SKM-1 (cell line): ENCODE measurements around the gene EMP2.
A peak's percentile ranks its signal among the peaks of the same experiment; 100 is the strongest.
"Not testable (repeated sequence)": the region's sequence is repeated elsewhere in the genome, so short reads cannot be mapped to it uniquely, and the experiment has no call there.

Experiments used
- DNase-seq: peaks from one replicate; lab custom pipeline; 2025; ENCODE audit not compliant: unreplicated experiment; lab: John Stamatoyannopoulos, UW

The EMP2 gene

DNA sequence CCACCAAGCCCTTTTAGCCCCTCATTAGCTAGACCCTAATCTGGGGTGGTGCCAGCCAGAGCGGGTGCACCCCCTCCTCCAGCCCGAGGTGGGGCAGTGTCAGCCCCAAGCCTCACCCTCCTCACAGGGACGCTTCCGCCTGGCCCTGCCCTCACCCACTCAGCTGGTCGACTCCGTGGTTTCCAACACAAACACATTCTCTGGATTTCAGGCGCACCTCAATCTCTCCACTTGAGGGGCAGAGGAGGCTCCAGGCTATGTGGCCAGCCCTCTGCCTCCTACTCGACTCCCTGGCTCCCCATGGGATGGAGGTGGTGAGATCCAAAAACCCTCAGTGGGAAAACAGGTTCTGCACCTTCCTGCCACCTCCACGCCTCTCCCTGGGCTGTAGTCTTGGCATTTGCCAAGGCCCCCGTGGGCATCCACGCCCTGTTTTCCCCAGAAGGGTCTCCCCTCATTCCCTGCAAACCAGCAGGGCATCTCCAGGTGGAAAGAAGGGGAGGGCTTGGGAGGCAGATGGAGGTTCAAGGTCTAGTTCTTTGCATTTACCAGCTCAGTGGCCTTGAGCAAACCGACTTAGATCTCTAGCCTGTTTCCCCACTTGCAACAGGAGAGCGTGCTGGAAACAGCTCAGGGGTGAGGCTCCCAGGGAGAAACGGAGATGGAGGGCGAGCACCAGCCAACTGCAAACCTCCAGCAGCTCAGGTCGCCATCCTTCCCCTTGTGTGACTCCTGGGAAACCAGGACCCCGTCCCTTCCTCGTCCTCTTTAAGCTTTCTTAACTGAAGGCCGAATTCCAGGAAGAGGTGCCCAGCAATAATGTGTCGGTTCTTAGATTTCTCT is 1.7 kb downstream of the EMP2 start:
- no peak for DNase-seq

DNA sequence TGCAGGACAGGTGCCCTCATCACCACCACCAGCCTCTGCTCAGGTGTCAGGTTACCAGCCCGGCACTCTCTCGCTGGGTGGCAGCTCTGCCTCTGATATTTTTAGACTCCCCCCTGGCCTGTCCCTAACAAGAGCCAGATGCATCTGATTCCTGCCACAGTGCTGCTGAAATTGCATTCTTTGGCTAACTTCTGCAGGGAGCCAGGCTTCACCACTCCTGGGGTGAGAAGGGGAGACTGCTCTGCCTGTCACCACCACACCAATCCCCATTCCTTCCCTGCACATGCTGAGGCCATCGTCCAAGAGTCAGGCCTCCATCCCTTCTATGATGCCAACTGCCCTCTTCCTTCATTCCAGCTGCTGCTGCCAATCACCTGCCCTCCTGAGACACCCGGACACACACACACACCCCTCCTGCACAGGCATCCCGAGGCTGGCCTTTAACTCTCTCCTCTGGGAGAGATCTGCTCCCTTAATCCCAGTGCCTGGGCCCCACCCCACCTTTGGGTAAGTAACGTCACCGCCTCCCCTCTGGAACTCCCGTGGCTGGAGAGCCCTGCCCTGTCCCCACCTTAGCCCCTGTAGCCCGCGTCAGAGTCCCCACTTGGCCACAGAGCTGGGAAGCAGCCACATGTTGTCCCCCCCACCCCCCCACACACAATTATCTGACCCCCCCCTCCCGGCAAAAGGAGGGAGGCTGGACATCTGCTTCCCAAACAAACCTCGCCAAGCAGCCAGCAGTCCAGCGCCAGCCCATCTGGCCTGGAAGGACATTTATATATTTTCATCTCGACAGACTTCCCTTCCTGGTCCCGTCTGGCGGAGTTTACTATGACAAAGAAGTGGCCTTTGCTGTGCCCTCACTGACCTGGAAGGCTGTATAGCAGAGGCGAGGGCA is 2.8 kb downstream of the EMP2 start:
- no peak for DNase-seq

DNA sequence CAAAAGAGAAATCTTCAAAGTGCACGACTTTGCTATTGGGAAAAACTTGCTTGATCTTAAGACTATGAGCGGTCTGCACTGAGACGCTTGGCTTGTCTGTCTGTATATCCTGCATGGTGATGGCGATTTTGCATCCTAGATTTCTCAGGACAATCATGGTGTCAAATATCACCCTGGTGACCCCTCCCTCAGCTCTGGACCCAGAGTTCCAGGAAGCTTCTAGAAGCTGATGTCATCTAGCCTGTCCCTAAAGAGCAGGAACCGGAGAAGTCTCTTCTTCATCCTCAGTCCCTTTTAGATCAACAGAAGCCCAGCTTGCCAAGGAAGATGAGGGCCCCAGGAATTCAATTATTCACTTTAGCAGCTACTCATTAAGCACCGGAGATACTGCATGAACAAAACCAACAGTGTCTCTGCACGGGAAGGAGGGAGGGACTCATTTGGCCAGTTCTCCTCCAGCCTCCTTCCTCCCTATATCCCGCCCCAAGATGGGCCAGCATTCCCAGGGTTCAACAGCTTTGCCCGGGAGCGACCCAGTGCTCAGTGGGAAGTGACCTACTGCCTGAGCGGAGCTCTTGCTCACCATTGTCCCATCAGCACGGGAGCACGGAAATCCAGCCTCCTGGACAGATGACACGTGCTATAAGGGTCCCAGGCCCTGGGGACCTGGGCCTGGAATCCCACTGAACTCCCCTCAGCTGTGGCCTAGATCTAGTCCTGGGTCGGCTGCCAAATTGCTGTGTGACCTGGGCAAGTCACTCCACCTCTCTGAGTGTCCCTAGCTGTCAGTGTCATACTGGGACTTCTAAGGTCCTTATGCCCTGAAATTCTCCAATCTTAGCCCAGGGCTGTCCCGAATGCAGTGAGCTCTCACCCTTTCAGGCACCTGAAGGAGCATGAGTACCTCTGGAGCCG is 3.8 kb downstream of the EMP2 start:
- DNase-seq, result no peak

DNA sequence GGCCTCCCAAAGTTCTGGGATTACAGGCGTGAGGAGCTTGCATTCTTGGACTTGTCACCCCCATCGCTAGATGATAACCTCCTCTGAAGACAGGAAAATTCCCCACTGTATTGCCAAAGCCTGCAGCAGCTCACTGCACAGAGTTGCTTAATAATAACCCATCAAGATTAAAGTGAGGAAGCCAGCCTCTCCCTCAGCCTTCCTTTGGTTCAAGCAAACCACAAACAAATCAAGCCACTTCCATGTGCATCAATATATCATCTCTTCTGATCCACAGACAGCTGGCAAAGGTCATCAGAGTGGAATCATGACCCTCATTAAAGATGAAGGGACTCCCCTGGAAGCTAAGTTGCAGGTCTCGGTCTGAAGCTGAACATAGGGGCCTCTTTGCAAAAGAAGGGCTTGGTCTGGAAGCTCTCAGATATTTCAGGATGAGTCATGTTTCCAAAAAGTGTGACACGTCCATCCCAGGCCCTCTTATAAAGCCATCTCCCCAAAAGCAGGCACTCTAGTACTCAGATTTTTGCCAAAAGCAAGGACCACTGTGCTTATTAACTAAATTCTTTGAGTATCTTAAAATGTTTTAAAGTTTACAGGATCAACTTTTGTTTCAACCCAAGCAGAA is 4.8 kb downstream of the EMP2 start:
- peak; percentile 7 for DNase-seq

DNA sequence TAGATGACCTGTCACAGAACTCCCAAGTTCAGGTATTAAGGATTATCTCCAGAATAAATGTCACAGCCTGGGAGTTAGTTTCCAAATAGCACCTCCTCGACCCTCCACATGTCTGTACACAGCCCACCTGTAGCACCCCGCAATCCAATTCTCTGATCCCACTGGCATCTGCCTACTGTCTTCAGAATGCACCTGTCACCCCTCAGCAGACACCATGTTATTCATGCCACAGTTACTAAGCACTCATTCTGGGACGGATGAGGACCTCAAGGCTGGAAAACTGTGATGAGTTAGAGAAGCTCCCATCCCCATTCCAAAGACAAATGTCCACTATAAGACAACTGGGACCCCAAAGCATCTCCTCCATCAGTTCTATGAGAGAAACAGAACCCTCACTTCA is 7.8 kb downstream of the EMP2 start:
- DNase-seq, result no peak

DNA sequence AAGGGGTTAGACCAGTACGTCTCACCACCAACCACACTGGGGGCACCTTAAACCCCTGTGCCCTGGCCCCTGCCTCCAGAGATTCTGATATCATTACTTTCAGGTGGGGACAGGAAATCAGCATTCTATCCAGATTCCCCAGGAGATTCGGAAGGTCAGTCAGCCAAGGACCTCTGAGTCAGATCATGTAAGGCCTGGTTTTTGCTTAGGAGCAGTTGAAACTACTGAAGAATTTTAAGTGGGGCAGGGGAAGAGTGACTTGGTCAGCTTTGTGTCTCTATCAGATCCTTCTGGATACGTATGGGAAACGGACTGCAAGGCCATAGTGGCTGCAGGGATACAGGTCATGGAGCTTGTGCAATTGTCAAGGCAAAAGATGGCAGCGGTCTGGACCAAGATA is 9.0 kb downstream of the EMP2 start:
- DNase-seq, result no peak

DNA sequence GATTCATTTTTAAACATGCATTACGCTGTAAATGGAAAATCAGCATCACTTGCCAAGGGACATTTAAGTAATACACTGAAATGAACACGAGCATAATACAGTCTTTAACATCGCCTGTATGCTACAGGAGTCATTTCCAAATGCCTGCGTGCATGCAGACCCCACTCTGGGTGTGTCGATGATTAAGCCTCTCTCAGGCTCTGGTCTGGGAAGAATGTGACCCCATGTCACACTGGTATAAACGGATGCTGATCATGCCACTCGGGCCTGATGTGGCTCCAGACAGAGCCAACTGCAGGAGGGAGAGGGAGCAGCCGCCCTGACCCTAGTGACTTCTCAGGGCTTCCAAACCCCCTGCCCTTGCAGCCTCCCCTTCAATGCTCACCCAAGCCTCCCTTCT is 10.8 kb downstream of the EMP2 start:
- DNase-seq, result no peak

DNA sequence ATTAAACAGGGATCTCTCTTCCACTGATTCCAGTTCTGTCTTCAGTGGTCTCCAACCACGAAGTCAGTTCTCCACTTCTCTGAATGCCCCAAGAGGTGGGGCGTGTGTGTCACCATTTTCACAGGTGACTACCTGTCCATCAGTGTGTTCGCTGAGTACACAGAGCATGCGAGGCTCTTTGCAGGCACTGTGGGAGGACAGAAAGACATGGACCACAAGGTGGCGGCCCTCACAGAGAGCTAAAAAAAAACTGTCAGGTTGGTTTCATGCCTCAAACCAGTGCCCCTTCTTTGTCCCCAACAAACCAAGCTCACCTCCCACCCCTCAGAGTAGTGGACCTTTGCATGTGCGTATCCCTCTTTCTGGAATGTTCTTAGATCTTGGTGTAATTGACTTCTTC is 13.8 kb downstream of the EMP2 start:
- no peak for DNase-seq

DNA sequence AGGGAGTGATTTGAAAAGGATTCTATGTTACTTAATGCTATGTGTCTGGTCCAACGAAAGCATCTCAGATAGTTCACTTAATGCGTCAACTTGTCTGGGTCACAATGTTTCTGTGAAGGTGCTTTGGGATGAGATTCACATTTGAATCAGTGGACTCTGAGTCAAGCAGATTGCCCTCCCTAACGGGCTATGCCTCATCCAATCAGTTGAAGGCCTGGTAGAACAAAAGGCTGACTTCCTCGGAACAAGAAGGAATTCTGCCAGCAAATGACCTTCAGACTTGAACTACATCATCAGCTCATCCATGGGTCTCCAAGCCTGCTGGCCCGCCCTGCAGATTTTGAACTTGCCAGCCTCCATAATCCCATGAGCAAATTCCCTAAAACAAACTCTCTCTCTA is 15.2 kb downstream of the EMP2 start:
- DNase-seq, result no peak

DNA sequence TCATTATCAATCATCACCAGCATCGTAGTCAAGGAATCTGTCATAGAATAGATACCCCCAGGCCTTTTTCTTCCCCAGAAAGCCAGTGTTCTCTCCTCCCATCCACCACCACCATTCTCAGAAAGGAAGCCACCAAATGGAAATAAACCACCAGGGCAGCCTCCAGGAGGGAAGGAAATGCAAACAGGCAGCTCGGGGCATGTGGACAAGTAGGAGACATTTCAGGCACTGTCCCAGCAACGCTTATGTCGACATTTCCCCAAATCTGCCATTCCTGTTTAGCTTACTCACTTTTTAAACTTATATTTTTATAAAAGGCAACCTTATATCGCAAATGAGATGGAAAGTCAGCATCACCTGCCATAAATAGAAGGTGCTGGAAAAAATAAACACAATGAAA is 15.8 kb downstream of the EMP2 start:
- no peak for DNase-seq

DNA sequence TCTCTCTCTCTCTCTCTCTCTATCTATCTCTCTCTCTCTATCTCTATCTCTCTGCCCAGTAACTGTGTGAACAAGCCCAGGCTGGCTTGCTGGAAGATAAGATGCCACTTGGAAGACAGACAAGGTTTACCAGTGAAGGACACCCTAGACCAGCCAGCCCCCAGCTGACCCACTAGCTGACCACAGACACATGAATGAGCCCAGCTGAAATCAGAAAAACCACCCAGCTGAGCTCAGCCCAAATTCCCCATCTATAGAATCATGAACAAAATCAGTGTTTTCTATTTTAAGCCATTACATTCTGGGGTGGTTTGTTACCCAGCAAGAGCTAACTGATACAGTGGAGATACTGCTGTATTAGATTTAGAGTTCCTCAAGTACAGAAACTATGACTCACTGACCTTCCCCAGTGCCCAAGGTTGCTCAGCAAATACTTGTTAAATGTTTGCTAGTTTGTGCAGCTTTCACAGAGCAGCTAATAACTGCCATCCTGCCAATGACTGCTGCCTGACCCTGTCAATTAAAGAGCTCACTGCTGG is 18.0 kb downstream of the EMP2 start:
- no peak for DNase-seq

DNA sequence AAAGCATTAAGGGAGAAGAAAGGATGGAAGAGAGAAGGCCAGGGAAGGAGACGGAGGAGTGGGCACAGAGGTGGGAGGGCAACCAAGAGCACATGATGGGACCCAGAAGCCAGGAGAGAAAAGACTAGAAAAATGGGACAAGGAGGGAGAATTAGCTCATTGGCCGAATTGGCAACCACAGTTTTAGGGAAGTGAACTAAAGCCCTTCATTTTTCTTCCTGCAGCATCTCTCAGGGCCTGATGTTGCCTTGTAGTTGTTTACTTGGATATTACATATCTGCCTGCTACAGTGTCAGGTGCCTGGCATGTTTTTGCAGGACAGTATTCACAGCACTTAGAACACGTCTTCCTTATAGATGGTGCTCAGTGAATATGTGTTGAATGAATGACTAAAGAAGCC is 19.0 kb downstream of the EMP2 start:
- DNase-seq, result peak; percentile 34

DNA sequence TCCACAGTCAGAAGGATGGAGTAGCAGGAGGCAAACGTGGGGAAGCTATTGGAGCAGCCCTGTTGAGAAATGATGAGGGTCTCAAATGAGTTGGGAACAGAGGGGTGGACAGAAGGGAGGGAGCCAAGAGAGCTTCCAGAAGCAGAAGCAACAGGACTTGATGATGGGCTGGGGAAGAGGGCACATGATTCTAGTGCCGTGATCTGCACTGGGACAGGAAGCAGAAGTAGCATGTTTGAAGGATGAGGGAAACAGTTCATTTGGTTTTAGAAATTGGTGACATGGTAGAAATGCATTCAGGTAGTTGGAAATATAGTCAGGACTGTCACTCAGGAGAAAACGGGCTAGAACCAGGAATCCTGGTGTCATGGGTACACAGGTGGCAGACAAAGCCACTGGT is 19.4 kb downstream of the EMP2 start:
- DNase-seq, result no peak

DNA sequence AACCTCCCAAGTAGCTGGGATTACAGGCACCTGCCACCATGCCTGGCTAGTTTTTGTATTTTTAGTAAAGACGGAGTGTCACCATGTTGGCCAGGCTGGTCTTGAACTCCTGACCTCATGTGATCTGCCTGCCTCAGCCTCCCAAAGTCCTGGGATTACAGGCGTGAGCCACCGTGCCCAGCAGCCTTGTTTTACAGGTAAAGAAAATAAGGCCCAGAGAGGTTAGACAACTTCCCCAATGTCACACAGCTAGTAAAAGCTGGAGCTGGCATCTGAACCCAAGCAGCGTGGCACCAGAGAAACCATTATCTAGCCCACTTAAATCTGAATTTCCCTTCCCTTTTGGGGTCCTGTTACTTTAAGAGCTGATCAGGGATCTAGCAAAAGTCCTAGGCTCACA is 20.6 kb downstream of the EMP2 start:
- not testable (repeated sequence) for DNase-seq

DNA sequence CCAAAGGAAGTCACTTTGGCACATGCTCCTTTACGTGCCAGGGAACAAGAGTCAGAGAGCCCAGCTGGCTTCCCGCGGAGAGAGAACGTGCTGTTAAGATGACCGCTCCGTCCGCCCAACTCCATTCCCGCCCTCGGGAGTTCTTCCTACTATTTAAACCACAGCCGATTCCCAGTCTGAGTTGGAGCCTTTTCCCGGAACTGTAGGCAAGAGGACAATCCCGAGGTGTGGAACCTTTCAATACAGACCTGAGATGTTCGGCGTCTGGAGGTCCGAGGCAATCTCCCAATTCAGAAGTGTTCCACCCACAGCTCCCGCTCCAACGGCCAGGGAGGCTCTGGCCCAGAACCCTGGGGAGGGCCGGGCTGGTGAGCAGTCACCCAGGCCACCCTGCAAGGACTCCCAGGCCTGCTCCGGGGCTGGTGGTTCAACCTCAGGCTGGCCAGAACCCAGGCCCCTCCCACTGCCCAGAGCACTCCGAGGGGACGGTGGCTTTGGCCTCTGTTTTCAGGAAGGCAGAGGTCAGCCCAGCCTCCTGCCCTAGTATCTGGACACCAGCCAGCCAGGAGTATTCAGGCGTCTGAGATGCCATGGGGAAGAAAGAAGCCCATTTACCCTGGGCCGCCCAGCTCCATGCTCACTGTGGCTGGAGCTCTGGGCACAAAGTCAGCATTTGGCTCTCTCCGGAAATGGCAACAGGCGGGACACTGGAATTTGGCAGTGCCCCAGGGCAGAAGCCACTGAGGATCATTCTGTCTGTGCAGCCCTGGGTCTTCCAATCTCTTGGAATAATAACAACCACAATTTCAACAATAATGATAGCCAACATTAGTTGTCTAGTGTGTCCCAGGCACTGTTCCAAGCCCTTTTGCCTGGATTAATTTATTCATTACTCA is 21.4 kb downstream of the EMP2 start:
- DNase-seq, result no peak

DNA sequence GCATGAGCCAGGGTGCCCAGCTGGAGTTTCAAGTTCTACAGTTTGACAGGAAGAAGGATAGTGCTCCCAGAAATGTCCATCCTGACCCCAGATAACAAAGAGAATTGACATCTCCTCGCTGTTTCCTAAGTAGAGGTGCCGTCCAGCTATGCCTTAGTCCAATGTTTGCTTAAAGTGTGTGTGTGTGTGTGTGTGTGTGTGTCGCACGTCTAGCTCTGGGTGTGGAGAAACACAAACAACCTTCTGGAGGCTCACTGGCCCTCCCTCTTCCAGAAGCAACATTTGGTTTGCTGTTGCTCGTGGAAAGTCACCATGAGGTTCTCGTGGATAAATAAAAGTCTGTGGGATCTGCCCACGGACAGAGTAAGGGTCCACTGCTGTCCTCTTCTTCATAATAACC is 22.1 kb downstream of the EMP2 start:
- DNase-seq, result no peak

DNA sequence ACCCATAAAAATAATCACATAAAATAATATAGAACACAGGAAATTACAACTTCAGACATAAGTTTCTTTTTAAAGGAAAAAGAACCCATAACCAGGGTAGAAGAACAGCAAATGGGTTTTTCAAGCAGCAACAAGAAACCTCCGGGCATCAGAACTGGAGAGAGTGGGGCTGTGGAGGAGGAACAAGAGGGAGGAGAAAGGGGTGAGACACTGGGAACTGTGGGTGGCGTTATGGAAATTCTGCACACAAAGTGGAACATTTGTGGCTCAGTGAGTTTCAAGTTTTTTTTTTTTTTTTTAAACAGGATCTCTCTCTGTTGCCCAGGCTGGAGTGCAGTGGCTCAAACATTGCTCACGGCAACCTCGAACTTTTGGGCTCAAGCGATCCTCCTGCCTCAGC is 22.6 kb downstream of the EMP2 start:
- no peak for DNase-seq

DNA sequence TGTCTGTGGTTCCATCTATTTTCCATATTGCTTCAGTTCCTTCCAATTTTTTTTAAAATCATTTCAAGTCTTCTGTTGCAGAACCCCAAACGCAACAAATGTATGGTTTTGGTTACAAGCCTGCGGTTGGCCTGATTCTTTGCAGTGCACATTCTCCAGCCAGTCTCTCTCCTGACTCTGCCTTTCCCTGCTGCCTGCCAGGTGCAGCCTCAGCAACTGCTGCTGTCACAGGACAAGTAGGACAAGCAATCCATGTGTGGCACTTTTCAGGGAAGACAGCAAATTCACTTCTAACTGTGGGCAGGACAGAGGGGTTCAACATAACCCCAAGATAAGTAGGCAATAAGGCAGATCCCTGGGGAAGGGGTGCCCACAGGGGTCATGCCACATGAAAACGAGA is 24.2 kb downstream of the EMP2 start:
- no peak for DNase-seq

DNA sequence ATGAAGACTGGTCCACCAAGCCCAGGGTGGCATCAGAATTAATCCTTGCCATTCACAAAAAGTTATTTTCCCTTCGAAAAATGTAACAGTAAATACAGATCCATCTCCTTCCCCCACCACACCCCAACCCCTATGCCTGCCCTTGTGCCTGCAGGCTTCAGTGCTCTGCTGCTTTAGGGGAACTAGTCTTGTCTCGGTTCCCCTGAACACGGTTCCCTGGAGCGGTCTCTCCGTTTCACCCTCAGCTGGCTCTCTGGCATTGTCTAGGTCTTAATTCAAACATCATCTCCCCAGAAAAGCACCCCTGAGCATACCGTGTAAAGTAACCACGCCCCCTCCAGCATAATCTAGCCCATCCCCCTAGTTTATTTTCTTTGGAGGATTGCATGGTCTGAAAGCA is 25.8 kb downstream of the EMP2 start:
- DNase-seq, result no peak
